ENCODE measurements around the gene LRMDA.

- TF ChIP-seq ZNF660 (tag by site-specific recombination; IDR thresholded peaks at IDR 0.05) = no peak
- TF ChIP-seq ZNF24 (tag by site-specific recombination; IDR thresholded peaks at IDR 0.05) = no peak
- TF ChIP-seq ZNF274 (IDR thresholded peaks at IDR 0.05; ENCODE audit: low read length) = no peak
- no peak for TF ChIP-seq ZNF274 (tag by site-specific recombination; IDR thresholded peaks at IDR 0.05; ENCODE audit: borderline replicate concordance)
- TF ChIP-seq TCF7L2 (IDR thresholded peaks at IDR 0.05; ENCODE audit: borderline replicate concordance, low read depth, low read length) = peak; percentile 91
- TF ChIP-seq MYNN (tag by site-specific recombination; IDR thresholded peaks at IDR 0.05; ENCODE audit: borderline replicate concordance) = 0 out of 2 replicates have a peak, but pooled peaks have one; percentile 31
Observed at GRCh38 chr10:75497997-75498883, 66.8 kb downstream of the LRMDA start.
